Measurements from ENCODE around the gene TBX4. TPM values are rescaled to one million over a fixed set of nuclear protein-coding genes. Genes with fewer than 3 reads are reported as not detected.

TBX4 gene
- total RNA-seq, 1 experiment from 2014 or later = not detected

- H3K27ac ChIP-seq = no peak overlapping the region
- H3F3A ChIP-seq (ENCODE audit: insufficient read depth, low read depth) = 0 out of 2 replicates have a peak, but pooled peaks cover 5% of the 10 kb centered on the region
- H3K9me3 ChIP-seq (ENCODE audit: insufficient read depth, low read depth) = no peaks in the 10 kb centered on the region
- H3K4me1 ChIP-seq (replicated peaks; ENCODE audit: insufficient read depth) = peaks cover 4% of the 10 kb centered on the region; the same call in 1 of the 2 replicates
- no peak overlapping the region for H3K4me3 ChIP-seq
- no peak overlapping the region for H2AFZ ChIP-seq
- TF ChIP-seq CTCF (conservative IDR thresholded peaks at IDR 0.05) = no peak
- TF ChIP-seq EZH2 (IDR thresholded peaks at IDR 0.05; ENCODE audit: low read depth) = no peak
- no peaks in the 10 kb centered on the region for H3K36me3 ChIP-seq (ENCODE audit: low read depth)
- H4K20me1 ChIP-seq (ENCODE audit: insufficient read depth) = no peaks in the 10 kb centered on the region
- CTCF ChIA-PET = no interaction called here
- POLR2A ChIA-PET (ENCODE audit: unreplicated experiment) = interaction anchor here (0.6 kb wide), 1 partner anchor 566 kb away, joined by 5 read pairs; no protein-coding TSS in a partner anchor
- H3K27me3 ChIP-seq (ENCODE audit: insufficient read depth, low read depth) = no peaks in the 10 kb centered on the region
- no peaks in the 10 kb centered on the region for H3K79me2 ChIP-seq (ENCODE audit: low read depth)
- no TSS peak for BruUV-seq (replicated peaks)
- intact Hi-C loops (cut with micrococcal nuclease; ENCODE audit: unreplicated experiment) = no loop called here
- no peak overlapping the region for H3K4me2 ChIP-seq
- DNase-seq = no peak
- H3K9me2 ChIP-seq (ENCODE audit: insufficient read depth) = no peaks in the 10 kb centered on the region
These were observed 30.8 kb upstream of the TBX4 start for GRCh38 chr17:61421460-61421859.

- H2AFZ ChIP-seq = no peak overlapping the region
- no peak for DNase-seq
- H3F3A ChIP-seq (ENCODE audit: insufficient read depth, low read depth) = peaks cover 10% of the 10 kb centered on the region; the same call in 1 of the 2 replicates
- H3K4me1 ChIP-seq (replicated peaks; ENCODE audit: insufficient read depth) = peaks cover 12% of the 10 kb centered on the region; the same call in 1 of the 2 replicates
- no peaks in the 10 kb centered on the region for H3K9me3 ChIP-seq (ENCODE audit: insufficient read depth, low read depth)
- no peaks in the 10 kb centered on the region for H3K36me3 ChIP-seq (ENCODE audit: low read depth)
- no peaks in the 10 kb centered on the region for H3K27me3 ChIP-seq (ENCODE audit: insufficient read depth, low read depth)
- no peaks in the 10 kb centered on the region for H3K9me2 ChIP-seq (ENCODE audit: insufficient read depth)
- no TSS peak for BruUV-seq (replicated peaks)
- H4K20me1 ChIP-seq (ENCODE audit: insufficient read depth) = no peaks in the 10 kb centered on the region
- H3K79me2 ChIP-seq (ENCODE audit: low read depth) = no peaks in the 10 kb centered on the region
- TF ChIP-seq EZH2 (IDR thresholded peaks at IDR 0.05; ENCODE audit: low read depth) = no peak
- no peak for TF ChIP-seq CTCF (conservative IDR thresholded peaks at IDR 0.05)
- intact Hi-C loops (cut with micrococcal nuclease; ENCODE audit: unreplicated experiment) = no loop called here
- ChIA-PET CTCF (no interaction called here), POLR2A (ENCODE audit: unreplicated experiment) (no interaction called here)
- no peak overlapping the region for H3K4me3 ChIP-seq
- H3K4me2 ChIP-seq = no peak overlapping the region
- no peak overlapping the region for H3K27ac ChIP-seq
These were observed 30.0 kb upstream of the TBX4 start for GRCh38 chr17:61422116-61422799.

DNA sequence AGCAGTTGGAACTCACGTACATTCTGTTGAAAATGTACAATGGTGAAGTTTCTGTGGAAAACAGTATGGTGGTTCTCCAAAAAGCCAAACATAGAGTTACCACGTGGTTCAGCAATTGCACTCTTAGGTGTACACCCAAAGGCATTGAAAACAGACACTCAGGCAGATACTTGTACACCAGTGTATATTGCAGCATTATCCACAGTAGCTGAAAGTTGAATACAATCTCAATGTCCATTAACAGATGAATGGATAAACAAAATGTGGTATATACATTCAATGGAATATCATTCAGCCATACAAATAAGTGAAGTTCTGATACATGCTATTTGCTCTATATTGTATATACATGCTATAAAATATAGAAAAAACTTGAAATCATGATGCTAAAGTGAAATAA, 29.4 kb upstream of the TBX4 start:
- Histone ChIP-seq H3K79me2 (ENCODE audit: low read depth) (no peaks in the 10 kb centered on the region), H3K9me3 (ENCODE audit: insufficient read depth, low read depth) (no peaks in the 10 kb centered on the region; the same call in 1 of the 2 replicates), H3K9me2 (ENCODE audit: insufficient read depth) (no peaks in the 10 kb centered on the region), H2AFZ (no peak overlapping the region), H3K36me3 (ENCODE audit: low read depth) (no peaks in the 10 kb centered on the region), H3F3A (ENCODE audit: insufficient read depth, low read depth) (peaks cover 11% of the 10 kb centered on the region; the same call in 1 of the 2 replicates), H3K4me3 (no peak overlapping the region), H4K20me1 (ENCODE audit: insufficient read depth) (no peaks in the 10 kb centered on the region), H3K4me1 (replicated peaks; ENCODE audit: insufficient read depth) (peaks cover 13% of the 10 kb centered on the region; the same call in 1 of the 2 replicates), H3K27ac (no peak overlapping the region), H3K27me3 (ENCODE audit: insufficient read depth, low read depth) (no peaks in the 10 kb centered on the region), H3K4me2 (no peak overlapping the region)
- ChIA-PET POLR2A (ENCODE audit: unreplicated experiment) (no interaction called here), CTCF (no interaction called here)
- intact Hi-C loops (cut with micrococcal nuclease; ENCODE audit: unreplicated experiment) = no loop called here
- BruUV-seq (replicated peaks) = no TSS peak
- no peak for DNase-seq
- TF ChIP-seq CTCF (conservative IDR thresholded peaks at IDR 0.05) (no peak), EZH2 (IDR thresholded peaks at IDR 0.05; ENCODE audit: low read depth) (no peak)

Data from PC-9 (cell line).